LNCaP clone FGC (cell line): ENCODE results near the gene GNG12.

Experiments used
- DNase-seq: peaks from one replicate; pipeline ENCODE4 v3.0.0-alpha.2; 2011; ENCODE audit warnings: low read depth
- H3K4me3 ChIP-seq: 2 replicates; pipeline ENCODE4 v1.5.1; 2011; ENCODE audit warnings: mild to moderate bottlenecking, low read depth, low read length, control low read depth
- CTCF ChIP-seq: IDR thresholded peaks from 2 replicates; pipeline ENCODE4 v1.5.1; 2012; ENCODE audit warnings: mild to moderate bottlenecking; ENCODE audit not compliant: control insufficient read depth, insufficient read depth; ENCODE audit errors: extremely low read depth

GNG12 gene

DNA sequence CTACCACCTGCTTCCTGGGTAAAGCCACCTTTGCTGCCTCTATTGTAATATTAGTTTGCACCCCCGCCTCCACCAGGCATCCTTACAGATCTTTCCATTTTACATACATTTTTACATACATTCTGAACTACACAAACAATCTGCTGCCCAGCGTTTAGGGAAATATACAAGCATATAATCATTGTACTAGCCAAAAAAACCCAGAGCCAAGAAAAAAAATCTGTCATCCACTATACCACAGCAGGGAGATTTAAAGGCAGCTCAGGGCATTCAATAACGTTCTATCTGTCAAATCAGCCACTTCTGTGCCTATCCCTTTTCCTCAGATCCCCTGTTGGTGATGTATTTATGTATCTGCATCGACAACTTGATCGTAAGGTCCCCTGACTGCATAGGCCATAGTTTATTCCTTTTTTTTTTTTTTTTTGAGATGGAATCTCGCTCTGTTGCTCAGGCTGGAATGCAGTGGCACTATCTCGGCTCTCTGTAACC lies 43.0 kb downstream of the GNG12 start:
- no peak for TF ChIP-seq CTCF
- no peak for DNase-seq
- H3K4me3 ChIP-seq: no peak overlapping the region

- H3K4me3 ChIP-seq: no peak overlapping the region
- DNase-seq: no peak
- no peak for TF ChIP-seq CTCF
Observed at GRCh38 chr1:67789551-67789950, 43.7 kb downstream of the GNG12 start.

DNA sequence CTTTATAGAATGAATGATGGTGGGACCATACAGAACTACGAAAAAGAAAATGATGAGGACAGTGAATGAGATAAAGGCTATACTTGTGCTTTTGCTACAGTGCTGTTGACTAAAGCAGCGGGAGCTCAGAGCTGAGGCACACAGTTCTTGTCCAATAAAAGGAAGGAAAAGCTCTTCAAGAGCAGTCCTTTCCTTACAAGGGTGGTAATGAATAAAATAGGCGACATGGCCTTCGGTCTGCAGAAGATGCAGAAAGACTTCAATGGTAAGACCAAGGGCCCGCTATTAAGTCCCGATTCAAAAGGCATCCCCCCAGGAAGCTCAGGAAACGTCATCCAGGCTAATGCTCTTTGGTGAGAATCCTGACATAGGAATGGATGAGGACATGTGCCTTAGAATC lies 44.4 kb downstream of the GNG12 start:
- DNase-seq: no peak
- TF ChIP-seq CTCF: no peak
- no peak overlapping the region for H3K4me3 ChIP-seq

DNA sequence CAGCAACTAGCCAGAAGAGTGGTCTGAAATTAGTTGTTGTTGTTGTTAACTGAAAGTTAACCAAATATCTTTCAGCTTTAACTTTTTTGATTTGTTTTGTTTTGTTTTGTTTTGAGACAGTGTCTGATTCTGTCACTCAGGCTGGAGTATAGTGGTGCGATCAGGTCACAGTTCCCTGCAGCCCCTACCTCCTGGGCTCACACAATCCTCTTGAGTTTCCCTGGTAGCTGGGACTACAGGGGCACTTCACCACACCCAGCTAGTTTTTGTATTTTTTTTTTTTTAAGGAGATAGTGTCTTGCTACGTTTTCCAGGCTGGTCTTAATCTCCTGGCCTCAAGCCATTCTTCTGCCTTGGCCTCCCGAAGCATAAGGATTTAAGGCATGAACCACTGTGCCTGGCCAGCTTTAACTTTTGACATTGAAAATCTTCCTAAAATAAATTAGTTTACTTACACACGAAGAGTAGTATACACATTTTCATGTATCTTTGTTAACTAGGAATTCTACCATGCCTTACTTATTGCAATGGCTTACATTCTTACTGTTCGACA lies 45.0 kb downstream of the GNG12 start:
- H3K4me3 ChIP-seq: no peak overlapping the region
- DNase-seq: no peak
- no peak for TF ChIP-seq CTCF

GRCh38 chr1:67787746-67788145 lies 45.5 kb downstream of the GNG12 start:
- H3K4me3 ChIP-seq: no peak overlapping the region
- no peak for DNase-seq
- no peak for TF ChIP-seq CTCF

DNA sequence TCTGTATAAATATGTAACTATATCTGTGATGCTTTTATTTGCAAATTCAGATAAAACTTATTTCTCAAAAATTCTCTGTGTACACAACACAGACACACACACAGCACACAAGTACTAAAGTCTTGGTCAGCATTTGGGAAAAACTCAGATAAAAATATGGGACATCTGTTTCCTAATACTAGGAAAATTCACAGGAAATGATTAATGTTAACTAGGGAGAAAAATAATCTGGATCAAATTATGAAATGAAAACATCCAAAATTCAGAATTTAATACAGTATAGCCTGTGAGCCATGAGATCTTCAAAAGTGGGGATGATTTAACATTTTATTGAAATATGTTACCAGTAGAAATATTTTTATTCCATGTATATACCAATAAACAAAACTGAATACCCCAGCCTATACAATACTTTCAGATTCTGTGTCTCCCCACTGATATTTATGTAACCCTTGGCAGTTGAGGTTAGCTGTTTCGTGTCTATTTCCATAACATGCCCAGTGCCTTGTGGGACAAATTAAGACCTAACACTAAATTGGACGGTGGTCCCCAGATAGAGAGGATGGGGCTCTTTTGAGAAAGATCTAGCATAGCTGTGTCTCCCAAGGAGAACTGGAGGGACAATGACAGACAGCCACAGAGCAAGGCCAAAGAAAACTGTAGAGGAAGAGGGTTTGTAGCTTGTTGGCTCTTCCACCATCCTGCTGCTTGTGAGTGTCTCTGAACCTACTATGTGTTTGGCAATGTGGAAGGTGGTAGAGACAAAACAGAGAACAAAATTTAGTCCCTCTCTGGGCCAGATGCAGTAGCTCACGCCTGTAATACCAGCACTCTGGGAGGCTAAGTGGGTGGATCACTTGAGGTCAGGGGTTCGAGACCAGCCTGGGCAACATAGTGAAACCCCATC lies 47.2 kb downstream of the GNG12 start:
- TF ChIP-seq CTCF: no peak

More for the DNA sequence above, 47.2 kb downstream of the GNG12 start:
- H3K4me3 ChIP-seq: no peak overlapping the region
- no peak for DNase-seq
